GM20431 (cell line): ENCODE measurements around the gene AHCY.

Experiments
- in situ Hi-C: fragments of 300-500 bp; cut with MseI, MboI; formaldehyde crosslinking; loops from one replicate; pipeline ENCODE4 v1.15.0; 2020; ENCODE audit warnings: low sequenced_read_pairs; ENCODE audit not compliant: unreplicated experiment

The AHCY gene

DNA sequence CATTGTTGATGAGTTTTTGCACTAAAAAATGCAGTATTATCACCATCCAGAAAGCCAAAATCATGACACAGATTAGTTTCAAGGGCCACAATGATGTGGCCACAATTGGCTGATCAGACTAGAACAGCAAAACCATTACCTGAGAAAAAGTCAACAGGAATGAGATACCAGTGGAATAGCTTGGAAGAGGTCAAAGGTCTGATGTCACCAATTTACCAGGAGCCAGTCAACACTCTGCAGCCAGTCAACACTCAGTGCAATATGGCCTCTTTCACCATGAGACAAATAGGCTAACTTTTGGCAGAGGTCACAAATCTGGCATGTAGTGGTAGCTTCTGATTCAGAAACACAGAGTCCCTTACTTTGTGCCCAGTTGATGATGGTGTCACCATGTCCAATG lies 69.5 kb downstream of the AHCY start:
- in situ Hi-C loops, result no loop called here

DNA sequence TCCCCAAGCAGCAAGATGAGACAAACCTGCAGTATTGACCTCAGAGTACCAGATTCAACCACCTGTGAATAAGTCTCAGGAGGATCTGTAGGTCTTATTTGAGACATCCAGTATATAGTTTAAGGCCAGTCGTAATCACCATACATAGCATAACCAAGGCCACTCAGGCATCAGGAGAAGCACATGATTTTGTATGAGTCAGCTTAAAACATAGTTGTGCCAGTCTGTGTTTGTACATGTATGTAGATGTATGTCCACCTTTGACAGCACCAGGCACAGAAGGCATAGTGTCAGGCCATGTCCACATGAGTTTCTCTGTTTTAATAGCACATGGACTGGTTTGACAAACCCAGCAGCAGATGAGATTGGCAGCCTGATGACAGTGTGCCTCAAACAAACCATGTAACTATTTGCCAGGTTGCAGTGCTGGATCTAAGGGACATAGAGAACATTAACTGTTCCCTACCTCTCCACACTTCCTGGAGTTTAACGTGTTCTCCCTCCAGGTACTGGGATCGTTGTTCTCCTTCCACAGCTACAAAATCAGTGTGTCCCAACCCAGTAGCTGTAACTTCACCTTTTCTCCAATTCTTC lies 70.6 kb downstream of the AHCY start:
- in situ Hi-C loops, result no loop called here

DNA sequence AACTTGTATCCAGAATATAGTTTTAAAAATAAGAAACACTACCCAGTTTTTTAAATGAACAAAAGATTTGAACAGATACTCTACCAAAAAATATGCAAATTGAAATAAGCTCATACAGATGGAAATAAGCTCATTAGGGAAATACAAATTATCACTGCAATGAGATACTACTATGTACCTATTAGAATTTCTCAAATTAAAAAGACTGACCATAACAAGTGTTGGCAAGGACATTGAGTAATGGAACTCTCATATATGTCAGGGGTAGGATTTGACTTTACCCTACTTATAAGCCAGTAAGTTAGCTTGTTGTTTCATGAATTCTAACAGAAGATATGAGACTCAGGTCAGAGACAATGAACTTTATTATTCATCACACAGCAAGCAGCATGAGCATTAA lies 71.5 kb downstream of the AHCY start:
- in situ Hi-C loops, result no loop called here
